SIG-M5 treated with dmso at 0.1 percent for 504 hours (cell line): ENCODE results near the gene RPP40.
A peak's percentile ranks its signal among the peaks of the same experiment; 100 is the strongest.
"Not testable (repeated sequence)": the region's sequence is repeated elsewhere in the genome, so short reads cannot be mapped to it uniquely, and the experiment has no call there.

Experiments used
- DNase-seq: peaks from one replicate; lab custom pipeline; 2025; ENCODE audit not compliant: unreplicated experiment; lab: John Stamatoyannopoulos, UW

RPP40 gene

DNA sequence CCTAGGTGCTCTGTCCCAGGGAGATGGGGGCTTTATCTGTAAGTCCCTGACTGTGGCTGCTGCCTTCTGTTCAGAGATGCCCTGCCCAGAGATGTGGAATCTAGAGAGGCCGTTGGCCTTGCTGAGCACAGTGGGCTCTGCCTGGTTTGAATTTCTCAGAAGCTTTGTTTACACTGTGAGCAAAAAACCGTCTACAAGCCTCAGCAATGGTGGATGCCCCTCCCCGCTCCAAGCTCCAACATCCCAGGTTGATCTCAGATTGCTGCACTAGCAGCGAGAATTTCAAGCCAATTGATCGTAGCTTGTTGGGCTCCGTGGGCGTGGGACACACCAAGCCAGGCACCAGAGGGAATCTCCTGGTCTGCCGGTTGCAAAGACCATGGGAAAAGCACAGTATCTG, 16.3 kb upstream of the RPP40 start:
- no peak for DNase-seq

DNA sequence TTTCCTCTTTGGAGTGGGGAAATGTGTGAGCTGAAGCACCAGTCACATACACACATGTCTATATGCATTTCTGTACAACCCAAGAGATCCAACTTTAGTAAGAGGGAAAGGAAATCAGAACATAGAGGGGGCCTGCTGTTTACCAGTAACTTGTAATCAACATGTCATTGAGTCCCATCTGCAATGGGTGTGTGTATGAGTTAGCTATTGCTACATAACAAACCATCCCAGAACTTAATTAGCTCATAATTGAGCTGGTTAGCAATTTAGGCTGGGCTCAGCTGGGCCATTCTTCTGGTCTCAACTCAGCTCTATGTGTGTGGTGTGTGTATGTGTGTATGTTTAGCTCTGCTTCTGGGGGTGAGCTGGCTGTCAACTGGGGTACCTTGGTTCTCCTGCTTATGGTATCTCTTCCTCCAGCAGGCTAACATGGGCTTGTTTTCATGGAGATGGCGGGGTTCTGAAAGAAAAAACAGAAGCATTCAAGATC, 10.3 kb upstream of the RPP40 start:
- no peak for DNase-seq

DNA sequence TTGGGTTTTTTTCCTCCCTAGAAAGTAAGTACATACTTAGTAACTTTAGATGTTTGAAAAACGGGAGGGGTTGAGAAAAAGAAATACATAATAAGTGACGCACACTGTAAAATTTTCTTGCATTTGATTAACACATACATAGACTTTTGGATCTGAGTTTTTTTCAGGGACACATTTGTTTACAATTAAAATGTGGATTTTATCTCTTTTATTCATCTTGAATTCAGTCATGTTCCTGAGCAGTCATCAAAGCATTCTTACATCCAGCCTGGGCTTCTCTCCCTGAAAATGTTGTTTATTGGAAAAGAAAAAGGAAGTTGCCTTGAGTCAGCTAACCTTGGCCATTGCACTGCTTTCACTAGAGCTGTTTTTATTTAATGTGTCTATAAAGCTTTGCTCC, 8.7 kb upstream of the RPP40 start:
- no peak for DNase-seq

GRCh38 chr6:5011346-5011745, 7.5 kb upstream of the RPP40 start:
- no peak for DNase-seq

- no peak for DNase-seq
Observed at GRCh38 chr6:5007531-5007930, 3.7 kb upstream of the RPP40 start.

DNA sequence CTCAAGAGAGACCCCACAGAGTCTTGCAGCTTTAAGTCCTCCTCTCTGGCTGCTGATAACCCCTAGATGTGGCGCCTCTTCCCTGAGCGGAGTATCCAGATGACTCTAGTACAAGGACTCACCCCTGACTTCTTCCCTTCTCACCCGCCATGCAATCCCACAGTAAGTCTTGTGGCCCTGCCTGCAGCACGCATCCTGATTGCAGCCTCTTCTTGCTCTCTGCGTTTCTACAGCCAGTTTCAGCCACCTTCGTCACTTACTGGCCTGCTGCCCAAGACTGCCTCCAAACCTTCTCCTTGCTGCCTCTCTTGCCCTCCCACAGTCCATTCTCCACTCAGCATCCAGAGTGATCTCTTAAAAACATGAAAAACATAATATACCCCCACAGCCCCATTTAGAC, 2.4 kb upstream of the RPP40 start:
- no peak for DNase-seq

DNA sequence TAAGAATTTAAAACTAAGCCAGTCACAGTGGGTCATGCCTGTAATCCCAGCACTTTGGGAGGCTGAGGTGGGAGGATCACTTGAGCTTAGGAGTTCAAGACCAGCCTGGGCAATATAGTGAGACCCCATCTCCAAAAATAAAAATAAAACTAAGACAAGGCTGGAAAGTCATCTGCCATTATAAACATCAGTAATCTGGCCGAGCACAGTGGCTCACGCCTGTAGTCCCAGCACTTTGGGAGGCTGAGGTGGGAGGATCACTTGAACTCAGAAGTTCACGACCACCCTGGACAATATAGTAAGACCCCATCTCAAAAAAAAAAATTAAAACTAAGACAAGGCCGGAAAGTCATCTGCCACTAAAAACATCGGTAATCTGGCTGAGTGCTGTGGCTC, 1.2 kb upstream of the RPP40 start:
- not testable (repeated sequence) for DNase-seq

- peak; percentile 46 for DNase-seq
Observed at GRCh38 chr6:5004373-5005037, 668 bp upstream of the RPP40 start.

GRCh38 chr6:4999586-4999985, 4.3 kb downstream of the RPP40 start:
- DNase-seq = no peak

DNA sequence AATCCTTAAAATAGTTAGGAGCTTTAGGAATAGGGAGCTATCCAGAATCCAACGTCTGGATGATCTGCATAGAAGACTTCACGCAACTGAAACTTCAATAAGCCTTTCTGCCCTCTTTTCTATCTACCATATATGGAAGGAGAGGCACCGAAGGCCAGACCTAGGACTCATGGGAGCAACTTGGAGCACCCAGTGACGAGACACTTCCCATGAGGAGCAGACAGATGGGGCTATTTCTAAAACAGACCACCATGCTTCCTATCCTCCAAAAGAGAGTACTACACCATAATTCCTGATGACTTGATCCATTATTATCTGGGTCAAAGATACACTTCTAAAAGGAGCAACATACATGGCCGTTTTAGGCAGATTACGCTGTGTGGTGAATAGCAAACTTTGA, 6.0 kb downstream of the RPP40 start:
- DNase-seq = no peak

- no peak for DNase-seq
Observed at GRCh38 chr6:4994741-4995140, 9.1 kb downstream of the RPP40 start.

DNA sequence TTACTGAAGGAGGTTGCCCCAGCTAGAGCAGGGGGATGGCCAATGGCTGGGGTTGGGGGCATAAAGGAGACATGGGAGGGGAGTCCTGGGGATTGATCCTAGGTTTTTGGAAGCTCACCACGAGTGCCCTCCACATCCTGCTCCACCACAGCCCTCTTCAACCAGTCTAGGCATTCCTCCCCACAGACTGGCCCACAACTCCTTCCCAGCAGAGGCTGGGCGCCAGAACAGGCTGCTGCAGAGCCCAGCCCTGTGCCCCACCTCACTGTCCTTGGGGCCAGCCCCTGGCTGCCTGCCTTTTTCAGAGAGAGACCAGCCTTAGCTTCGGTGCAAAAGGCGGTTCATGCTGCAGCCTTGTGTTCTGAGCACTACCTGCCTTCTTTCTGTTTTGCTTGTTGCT, 16.4 kb downstream of the RPP40 start:
- no peak for DNase-seq

GRCh38 chr6:4986999-4987398, 16.8 kb downstream of the RPP40 start:
- no peak for DNase-seq

DNA sequence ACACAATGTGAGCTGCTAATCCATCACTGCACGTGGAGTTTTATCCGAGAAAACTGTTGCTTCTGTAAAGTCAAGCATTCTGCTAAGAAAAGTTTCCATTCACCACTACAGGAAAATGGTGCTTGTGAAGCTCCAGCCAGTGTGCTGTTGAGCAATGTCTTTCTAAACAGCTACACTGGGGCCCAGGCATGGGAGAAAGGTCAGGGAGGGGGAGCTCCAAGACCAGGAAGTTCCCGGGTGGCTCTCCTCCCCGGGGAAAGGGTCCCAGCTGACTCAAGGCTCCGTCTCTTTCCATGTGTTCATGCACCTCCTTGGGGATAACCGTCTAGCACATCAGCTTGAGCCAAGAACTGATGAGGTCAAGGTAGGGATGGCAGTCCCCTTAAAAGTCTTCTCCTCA, 20.5 kb downstream of the RPP40 start:
- no peak for DNase-seq

DNA sequence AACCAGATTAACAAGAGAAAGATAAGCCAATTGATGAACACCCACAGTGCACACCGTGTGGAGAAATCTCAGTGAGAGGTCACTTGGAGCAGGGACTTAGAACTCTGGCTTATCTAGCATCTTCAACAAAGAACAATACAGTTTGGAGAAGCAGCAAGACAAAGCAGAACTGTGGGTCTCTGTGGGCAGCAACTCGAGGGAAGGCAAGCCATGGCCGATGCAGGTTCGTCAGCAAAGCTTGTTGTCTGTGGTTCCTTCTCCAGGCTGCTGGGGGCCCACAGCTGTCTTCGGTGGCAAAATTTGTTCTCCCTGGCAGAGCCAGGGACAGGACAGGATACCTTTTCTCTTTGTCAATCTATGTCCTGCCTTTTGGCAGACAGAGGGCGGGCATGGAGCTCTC, 22.1 kb downstream of the RPP40 start:
- DNase-seq = no peak

DNA sequence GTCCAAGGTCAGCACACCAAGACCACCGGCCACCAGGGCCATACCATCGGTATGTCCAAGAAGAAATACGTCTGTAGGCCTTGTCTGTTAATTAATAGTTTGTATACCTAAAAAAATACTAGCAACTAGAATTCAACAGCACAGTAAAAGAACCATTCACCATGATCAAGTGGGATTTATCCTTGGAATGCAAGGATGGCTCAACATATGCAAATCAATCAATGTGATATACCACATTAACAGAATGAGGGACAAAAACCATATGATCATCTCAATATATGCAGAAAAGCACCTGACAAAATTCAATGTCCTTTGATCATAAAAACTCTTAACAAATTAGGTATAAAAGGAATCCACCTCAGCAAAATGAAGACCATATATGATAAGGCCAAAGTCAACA, 24.4 kb downstream of the RPP40 start:
- DNase-seq = no peak

- DNase-seq = no peak
Observed at GRCh38 chr6:4977468-4977867, 26.4 kb downstream of the RPP40 start.

DNA sequence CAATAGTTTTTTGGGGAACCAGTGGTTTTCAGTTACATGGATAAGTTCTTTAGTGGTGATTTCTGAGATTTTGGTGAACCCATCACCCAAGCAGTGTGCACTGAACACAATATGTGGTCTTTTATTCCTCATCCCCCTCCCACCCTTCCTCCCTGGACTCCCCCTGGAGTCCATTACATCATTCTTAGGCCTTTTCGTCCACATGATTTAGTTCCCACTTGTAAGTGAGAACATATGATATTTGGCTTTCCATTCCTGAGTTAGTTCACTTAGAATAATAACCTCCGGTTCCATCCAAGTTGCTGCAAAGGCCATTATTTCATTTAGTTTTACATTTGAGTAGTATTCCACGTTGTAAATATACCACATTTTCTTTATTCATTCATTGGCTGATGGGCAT, 28.3 kb downstream of the RPP40 start:
- no peak for DNase-seq

DNA sequence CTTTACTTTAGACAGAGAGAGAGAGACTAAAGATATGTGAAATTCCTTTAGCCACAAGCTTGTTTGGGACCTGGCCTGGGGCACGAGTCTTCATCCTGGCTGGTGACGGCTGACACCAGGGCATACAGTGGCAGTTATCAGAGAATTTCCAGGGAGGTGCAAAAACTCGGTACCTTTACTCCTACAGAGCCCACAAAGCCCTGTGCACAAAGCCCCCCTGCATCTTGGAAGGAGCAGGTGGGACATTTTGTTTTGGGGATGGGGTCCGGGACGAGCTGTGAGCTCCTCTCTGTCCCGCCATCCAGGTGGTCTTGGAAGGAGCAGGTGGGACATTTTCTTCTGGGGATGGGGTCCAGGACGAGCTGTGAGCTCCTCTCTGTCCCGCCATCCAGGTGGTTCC, 28.9 kb downstream of the RPP40 start:
- DNase-seq = no peak

GRCh38 chr6:4973982-4974745, 29.7 kb downstream of the RPP40 start:
- DNase-seq = no peak

DNA sequence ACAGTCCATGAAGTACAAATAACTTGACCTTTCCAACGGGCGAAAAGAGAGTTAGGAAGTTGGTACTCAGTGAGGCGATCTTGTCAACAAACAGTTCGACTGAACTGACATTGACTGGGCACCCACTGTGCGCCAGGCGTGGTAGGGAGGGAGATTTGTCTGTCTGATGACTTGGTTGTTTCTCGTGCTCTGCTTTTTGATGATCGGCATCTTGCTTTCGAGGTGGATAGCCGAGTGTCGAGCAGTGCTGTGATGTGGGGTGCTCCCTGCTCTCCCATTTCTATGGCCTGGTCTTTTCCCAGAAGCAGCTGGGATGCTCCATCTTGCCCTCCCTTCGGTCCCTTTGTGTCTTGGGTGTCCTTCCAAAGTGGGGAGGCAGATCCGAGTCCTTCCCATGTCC, 30.4 kb downstream of the RPP40 start:
- no peak for DNase-seq

DNA sequence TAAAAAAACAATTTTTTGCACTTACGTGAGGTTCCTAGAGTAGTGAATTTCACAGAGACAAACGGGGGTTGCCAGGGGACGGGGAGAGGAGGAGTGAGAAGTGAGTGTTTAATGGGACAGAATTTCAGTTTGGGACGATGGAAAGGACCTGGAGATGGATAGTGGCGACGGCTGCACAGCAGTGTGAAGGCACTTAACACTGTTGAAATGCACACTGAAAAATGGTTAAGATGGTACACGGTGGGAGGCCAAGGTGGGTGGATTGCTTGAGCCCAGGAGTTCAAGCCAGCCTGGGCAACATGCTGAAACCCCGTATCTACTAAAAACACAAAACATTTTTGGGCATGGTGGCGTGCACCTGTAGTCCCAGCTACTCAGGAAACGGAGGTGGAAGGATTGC, 31.4 kb downstream of the RPP40 start:
- DNase-seq = no peak

DNA sequence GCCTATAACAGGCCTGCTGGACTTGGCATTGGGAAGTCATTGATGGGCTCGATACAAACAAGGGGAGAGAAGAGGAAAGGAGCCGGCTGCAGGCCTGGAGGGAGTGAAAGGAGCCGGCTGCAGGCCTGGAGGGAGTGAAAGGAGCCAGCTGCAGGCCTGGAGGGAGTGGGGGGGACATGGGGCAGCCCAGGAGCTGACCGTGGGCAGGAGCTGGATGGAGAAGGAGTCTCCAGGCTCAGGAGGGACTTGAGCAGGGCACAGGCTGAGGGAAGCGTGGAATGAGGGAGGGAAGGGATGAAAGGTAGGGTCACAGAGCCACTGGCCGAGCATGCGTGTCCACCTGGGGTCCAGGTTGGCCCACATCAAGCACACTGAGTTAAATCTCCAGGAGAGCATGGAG, 32.0 kb downstream of the RPP40 start:
- DNase-seq = no peak
